BJ (cell line): ENCODE results near the gene ORC2. TPM values are rescaled to one million over a fixed set of nuclear protein-coding genes. Genes with fewer than 3 reads are reported as not detected.

Source experiments
- CTCF ChIA-PET: fragments of 350-600 bp; formaldehyde crosslinking; extraction: SDS; loops from one replicate; lab custom pipeline; 2021; ENCODE audit warnings: antibody characterized with exemption, inconsistent platforms; lab: Yijun Ruan, JAX
- POLR2A ChIA-PET: fragments of 300-600 bp; sonication (Branson Sonifier 250); formaldehyde crosslinking; extraction: SDS; loops from one replicate; lab custom pipeline; 2021; ENCODE audit warnings: antibody characterized with exemption; lab: Charles Lee
- DNase-seq: peaks from one replicate; pipeline ENCODE4 v3.0.0-alpha.2; 2011; ENCODE audit warnings: low read depth
- H3K27me3 ChIP-seq: 2 replicates; pipeline ENCODE4 v1.6.0; 2011; ENCODE audit warnings: low read length; ENCODE audit not compliant: control insufficient read depth, insufficient read depth
- H3K36me3 ChIP-seq: 2 replicates; pipeline ENCODE4 v1.5.1; 2011; ENCODE audit warnings: low read length; ENCODE audit not compliant: control insufficient read depth, insufficient read depth
- H3K4me3 ChIP-seq: 2 replicates; pipeline ENCODE4 v1.5.1; 2011; ENCODE audit warnings: low read depth, mild to moderate bottlenecking, control low read depth, low read length
- polyA plus RNA-seq: library from polyadenylated mRNA; depleted of rRNA; stranded (reverse); fragments of >200 nt; gene quantifications from 2 replicates; pipeline ENCODE4 v1.2.3, GENCODE V29; 2011
- TF ChIP-seq, protein P1 (sequence below): IDR thresholded peaks from 2 replicates; pipeline ENCODE4 v1.5.1; 2011; ENCODE audit warnings: low read depth, mild to moderate bottlenecking, control low read depth, inconsistent platforms, low read length, moderate library complexity; ENCODE audit not compliant: insufficient read depth

The ORC2 gene
- polyA plus RNA-seq, 1 experiment, result 1.9 TPM

DNA sequence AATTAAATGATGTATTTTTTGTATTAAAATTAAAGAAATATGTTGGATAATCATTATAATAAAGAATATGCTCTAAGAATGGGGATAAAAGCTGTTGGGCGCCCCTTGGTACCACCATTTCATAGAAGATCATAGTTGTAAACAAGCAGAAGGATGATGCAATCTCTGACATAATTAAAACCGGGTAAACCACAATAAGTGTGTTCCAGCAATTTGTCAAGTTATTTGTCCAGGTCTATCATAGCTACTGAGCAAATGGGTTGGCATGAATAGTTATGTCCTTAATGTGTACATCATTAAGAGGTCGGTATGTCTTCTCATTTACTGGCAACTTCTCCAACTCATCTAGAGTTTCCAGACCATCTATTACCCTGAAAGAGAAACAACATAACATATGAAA, 92.3 kb downstream of the ORC2 start:
- DNase-seq, result no peak
- no peaks in the 10 kb centered on the region for H3K27me3 ChIP-seq
- ChIA-PET POLR2A (no interaction called here), CTCF (interaction anchor here (0.6 kb wide), 1 partner anchor 96 kb away, joined by 4 read pairs; no protein-coding TSS in a partner anchor)
- no peak overlapping the region for H3K4me3 ChIP-seq
- TF ChIP-seq, protein P1, sequence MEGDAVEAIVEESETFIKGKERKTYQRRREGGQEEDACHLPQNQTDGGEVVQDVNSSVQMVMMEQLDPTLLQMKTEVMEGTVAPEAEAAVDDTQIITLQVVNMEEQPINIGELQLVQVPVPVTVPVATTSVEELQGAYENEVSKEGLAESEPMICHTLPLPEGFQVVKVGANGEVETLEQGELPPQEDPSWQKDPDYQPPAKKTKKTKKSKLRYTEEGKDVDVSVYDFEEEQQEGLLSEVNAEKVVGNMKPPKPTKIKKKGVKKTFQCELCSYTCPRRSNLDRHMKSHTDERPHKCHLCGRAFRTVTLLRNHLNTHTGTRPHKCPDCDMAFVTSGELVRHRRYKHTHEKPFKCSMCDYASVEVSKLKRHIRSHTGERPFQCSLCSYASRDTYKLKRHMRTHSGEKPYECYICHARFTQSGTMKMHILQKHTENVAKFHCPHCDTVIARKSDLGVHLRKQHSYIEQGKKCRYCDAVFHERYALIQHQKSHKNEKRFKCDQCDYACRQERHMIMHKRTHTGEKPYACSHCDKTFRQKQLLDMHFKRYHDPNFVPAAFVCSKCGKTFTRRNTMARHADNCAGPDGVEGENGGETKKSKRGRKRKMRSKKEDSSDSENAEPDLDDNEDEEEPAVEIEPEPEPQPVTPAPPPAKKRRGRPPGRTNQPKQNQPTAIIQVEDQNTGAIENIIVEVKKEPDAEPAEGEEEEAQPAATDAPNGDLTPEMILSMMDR, result no peak
- peaks cover 3% of the 10 kb centered on the region; the same call in 1 of the 2 replicates for H3K36me3 ChIP-seq

DNA sequence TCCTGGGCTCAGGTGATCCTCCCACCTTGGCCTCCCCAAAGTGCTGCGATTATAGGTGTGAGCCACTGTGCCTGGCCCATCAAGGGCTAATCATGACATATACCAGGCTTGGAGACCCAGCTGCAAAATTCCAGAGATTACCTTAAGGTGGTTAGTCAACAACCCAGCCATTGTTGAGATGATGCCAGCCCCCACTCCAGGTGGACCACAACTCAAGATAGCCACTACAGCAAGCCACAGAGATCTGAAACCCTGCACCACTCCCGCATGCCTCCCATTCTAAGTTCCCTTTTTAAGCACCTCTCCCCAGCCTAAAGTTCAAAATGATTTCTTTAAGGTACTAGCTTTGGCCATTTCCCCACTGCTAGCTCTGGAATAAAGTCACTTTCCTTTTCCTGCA, 94.4 kb downstream of the ORC2 start:
- DNase-seq, result no peak
- ChIA-PET POLR2A (no interaction called here), CTCF (interaction anchor here (0.8 to 1.2 kb wide), 3 partner anchors 14 to 50 kb away, joined by 3 read pairs; partner anchors contain the start of gene NIF3L1)
- Histone ChIP-seq H3K4me3 (no peak overlapping the region), H3K36me3 (no peaks in the 10 kb centered on the region; the same call in 1 of the 2 replicates), H3K27me3 (no peaks in the 10 kb centered on the region)
- TF ChIP-seq, protein P1, result no peak

DNA sequence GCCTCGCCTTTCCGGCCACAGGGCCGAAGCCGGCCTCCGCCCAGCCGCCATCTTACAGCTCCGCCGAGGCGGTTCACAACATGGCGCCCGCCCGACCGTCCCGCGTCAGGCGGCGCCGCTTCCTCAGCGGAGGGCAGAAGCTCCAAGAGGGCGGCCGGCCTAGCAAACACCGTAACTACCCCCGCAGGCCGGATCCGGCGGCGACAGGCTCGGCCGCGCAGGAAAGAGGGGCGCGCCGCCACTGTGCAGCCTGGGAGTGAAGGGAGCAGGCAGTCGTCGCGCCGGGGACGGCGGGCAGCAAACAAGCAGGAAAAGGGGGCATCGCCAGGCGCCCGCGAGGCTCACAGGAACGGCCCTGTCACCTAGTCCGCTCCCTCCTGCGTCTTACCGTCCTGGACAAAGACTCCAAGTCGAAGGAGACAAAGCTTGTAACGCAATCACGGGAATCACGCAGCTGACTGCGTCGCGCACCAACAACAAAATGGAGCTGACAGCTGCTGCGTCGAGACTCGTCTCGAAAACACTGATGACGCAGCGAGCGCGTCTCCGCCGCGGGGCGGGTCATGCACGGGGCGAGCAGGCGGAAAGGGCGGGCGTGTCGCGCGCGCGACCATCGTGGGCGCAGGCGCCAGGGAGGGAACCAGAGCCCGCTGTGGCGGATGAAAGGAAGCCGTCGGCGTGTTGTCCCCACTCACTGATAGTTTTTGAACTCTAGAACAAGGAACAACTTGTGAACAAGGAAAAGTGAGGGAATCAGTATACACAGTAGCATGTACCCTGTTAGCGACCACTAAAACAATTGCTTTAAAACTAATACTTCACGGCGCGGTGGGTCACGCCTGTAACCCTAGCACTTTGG, 99.1 kb downstream of the ORC2 start, which contains the start of gene CLK1:
Gene CLK1, minus strand, starts transcription at position 483 of the 859 bp plus-strand sequence. CDS start 2,796 bp downstream, outside the sequence.
- POLR2A ChIA-PET, result interaction anchor here (0.8 kb wide), 1 partner anchor 25 kb away, joined by 6 read pairs; the partner anchor contains the start of genes NIF3L1 and PPIL3

DNA sequence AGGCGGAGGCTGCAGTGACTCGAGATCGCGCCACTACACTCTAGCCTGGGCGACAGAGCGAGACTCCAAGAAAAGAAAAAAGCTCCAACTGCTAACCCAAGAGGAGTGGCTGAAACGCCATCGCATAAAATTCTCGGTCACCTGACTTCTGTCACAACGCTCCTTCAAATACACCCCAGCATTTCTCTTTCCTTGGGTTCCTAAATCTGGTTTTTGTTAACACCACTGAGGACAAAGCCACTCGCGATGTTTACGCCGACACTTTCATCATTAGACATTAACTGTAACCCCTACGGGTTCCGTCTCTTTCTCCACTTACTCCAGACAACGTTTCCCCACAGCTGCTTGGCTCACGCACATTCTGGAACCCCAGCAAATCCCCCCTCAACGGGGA, 99.7 kb downstream of the ORC2 start:
- CTCF ChIA-PET, result interaction anchor here (0.7 to 1.2 kb wide), 3 partner anchors 18 to 42 kb away, joined by 3 to 4 read pairs (median 3); no protein-coding TSS in a partner anchor
- POLR2A ChIA-PET, result no interaction called here
- Histone ChIP-seq H3K36me3 (peaks cover 5% of the 10 kb centered on the region; the same call in 1 of the 2 replicates), H3K27me3 (no peaks in the 10 kb centered on the region), H3K4me3 (peak overlapping the region; percentile 86)
- TF ChIP-seq, protein P1, result no peak
- DNase-seq, result no peak

More for the DNA sequence above, 99.1 kb downstream of the ORC2 start, which contains the start of gene CLK1:
- H3K36me3 ChIP-seq, result peaks cover 2% of the 10 kb centered on the region; the same call in 1 of the 2 replicates
- H3K27me3 ChIP-seq, result no peaks in the 10 kb centered on the region
- TF ChIP-seq, protein P1, result no peak
- peak within 1 kb of the TSS; percentile 86 for H3K4me3 ChIP-seq
- peak; percentile 61 for DNase-seq
- CTCF ChIA-PET, result interaction anchor here (0.9 to 1.2 kb wide), 2 partner anchors 19 to 42 kb away, joined by 3 to 4 read pairs; no protein-coding TSS in a partner anchor

DNA sequence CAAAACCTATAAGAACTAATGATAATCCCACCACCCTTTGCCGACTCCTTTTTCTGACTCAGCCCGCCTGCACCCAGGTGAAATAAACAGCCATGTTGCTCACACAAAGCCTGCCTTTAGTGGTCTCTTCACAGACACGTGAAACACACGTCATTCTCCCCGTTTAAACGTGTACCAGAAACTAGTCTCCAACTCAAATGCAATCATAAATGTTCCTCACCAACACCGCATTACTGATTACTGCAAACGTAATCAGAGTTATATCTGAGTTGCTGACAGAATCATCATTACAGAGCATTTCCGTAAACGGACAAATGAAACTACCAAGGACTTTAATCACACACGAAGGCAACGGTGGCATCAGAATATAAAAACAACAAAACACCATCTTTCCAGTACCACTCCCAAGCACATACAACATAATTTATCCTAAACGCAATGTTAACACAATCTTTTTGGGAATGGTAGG, 100.9 kb downstream of the ORC2 start:
- H3K4me3 ChIP-seq, result peak overlapping the region; percentile 86
- POLR2A ChIA-PET, result no interaction called here
- CTCF ChIA-PET, result no interaction called here
- H3K27me3 ChIP-seq, result no peaks in the 10 kb centered on the region
- peaks cover 8% of the 10 kb centered on the region; the same call in 1 of the 2 replicates for H3K36me3 ChIP-seq
- DNase-seq, result no peak
- TF ChIP-seq, protein P1, result no peak
